ENCODE data around the gene EXOC3L4.

- no peak for TF ChIP-seq ZNF596 (tag by site-specific recombination; IDR thresholded peaks at IDR 0.05)
- TF ChIP-seq ZNF350 (tag by site-specific recombination; IDR thresholded peaks at IDR 0.05) = no peak
- TF ChIP-seq, protein P1, sequence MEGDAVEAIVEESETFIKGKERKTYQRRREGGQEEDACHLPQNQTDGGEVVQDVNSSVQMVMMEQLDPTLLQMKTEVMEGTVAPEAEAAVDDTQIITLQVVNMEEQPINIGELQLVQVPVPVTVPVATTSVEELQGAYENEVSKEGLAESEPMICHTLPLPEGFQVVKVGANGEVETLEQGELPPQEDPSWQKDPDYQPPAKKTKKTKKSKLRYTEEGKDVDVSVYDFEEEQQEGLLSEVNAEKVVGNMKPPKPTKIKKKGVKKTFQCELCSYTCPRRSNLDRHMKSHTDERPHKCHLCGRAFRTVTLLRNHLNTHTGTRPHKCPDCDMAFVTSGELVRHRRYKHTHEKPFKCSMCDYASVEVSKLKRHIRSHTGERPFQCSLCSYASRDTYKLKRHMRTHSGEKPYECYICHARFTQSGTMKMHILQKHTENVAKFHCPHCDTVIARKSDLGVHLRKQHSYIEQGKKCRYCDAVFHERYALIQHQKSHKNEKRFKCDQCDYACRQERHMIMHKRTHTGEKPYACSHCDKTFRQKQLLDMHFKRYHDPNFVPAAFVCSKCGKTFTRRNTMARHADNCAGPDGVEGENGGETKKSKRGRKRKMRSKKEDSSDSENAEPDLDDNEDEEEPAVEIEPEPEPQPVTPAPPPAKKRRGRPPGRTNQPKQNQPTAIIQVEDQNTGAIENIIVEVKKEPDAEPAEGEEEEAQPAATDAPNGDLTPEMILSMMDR (tag by site-specific recombination; IDR thresholded peaks at IDR 0.05) = no peak
- no peak for TF ChIP-seq ZNF266 (tag by site-specific recombination; IDR thresholded peaks at IDR 0.05; ENCODE audit: low read depth)
- TF ChIP-seq, protein P2, sequence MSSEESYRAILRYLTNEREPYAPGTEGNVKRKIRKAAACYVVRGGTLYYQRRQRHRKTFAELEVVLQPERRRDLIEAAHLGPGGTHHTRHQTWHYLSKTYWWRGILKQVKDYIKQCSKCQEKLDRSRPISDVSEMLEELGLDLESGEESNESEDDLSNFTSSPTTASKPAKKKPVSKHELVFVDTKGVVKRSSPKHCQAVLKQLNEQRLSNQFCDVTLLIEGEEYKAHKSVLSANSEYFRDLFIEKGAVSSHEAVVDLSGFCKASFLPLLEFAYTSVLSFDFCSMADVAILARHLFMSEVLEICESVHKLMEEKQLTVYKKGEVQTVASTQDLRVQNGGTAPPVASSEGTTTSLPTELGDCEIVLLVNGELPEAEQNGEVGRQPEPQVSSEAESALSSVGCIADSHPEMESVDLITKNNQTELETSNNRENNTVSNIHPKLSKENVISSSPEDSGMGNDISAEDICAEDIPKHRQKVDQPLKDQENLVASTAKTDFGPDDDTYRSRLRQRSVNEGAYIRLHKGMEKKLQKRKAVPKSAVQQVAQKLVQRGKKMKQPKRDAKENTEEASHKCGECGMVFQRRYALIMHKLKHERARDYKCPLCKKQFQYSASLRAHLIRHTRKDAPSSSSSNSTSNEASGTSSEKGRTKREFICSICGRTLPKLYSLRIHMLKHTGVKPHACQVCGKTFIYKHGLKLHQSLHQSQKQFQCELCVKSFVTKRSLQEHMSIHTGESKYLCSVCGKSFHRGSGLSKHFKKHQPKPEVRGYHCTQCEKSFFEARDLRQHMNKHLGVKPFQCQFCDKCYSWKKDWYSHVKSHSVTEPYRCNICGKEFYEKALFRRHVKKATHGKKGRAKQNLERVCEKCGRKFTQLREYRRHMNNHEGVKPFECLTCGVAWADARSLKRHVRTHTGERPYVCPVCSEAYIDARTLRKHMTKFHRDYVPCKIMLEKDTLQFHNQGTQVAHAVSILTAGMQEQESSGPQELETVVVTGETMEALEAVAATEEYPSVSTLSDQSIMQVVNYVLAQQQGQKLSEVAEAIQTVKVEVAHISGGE (tag by site-specific recombination; conservative IDR thresholded peaks at IDR 0.05; ENCODE audit: low read depth) = no peak
- TF ChIP-seq ZNF654 (tag by site-specific recombination; IDR thresholded peaks at IDR 0.05; ENCODE audit: low read depth) = no peak
- no peak for TF ChIP-seq ZNF274 (IDR thresholded peaks at IDR 0.05; ENCODE audit: low read length)
- TF ChIP-seq ZNF274 (tag by site-specific recombination; IDR thresholded peaks at IDR 0.05; ENCODE audit: borderline replicate concordance) = no peak
- no peak for TF ChIP-seq ZNF175 (tag by site-specific recombination; IDR thresholded peaks at IDR 0.05)
- no peak for TF ChIP-seq REST (tag by site-specific recombination; IDR thresholded peaks at IDR 0.05)
- TF ChIP-seq, protein P3, sequence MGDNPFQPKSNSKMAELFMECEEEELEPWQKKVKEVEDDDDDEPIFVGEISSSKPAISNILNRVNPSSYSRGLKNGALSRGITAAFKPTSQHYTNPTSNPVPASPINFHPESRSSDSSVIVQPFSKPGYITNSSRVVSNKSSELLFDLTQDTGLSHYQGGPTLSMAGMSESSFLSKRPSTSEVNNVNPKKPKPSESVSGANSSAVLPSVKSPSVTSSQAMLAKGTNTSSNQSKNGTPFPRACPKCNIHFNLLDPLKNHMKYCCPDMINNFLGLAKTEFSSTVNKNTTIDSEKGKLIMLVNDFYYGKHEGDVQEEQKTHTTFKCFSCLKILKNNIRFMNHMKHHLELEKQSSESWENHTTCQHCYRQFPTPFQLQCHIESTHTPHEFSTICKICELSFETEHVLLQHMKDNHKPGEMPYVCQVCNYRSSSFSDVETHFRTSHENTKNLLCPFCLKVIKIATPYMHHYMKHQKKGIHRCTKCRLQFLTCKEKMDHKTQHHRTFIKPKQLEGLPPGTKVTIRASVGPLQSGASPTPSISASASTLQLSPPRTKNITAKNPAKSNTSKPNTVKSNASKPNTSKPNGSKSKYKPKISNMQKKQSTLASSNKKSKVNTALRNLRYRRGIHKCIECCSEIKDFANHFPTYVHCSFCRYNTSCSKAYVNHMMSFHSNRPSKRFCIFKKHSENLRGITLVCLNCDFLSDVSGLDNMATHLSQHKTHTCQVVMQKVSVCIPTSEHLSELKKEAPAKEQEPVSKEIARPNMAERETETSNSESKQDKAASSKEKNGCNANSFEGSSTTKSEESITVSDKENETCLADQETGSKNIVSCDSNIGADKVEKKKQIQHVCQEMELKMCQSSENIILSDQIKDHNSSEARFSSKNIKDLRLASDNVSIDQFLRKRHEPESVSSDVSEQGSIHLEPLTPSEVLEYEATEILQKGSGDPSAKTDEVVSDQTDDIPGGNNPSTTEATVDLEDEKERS (tag by site-specific recombination; IDR thresholded peaks at IDR 0.05) = no peak
- no peak for TF ChIP-seq GLIS1 (tag by site-specific recombination; IDR thresholded peaks at IDR 0.05)
- no peak for TF ChIP-seq GFI1B (tag by site-specific recombination; IDR thresholded peaks at IDR 0.05)
These were observed 38.1 kb downstream of the EXOC3L4 start for GRCh38 chr14:103132381-103133209.
